WTC11 (cell line): ENCODE results near the gene PVALEF. TPM values are rescaled to one million over a fixed set of nuclear protein-coding genes. Genes with fewer than 3 reads are reported as not detected.
A peak's percentile ranks its signal among the peaks of the same experiment; 100 is the strongest.

ENCODE experiments used
- ATAC-seq: fragments of 200-7000 bp; cut with Tn5 transposase; 2 replicates; pipeline ENCODE4 v1.10.0; 2021; ENCODE audit warnings: mild to moderate bottlenecking, moderate library complexity
- CTCF ChIA-PET: fragments of 300-600 bp; sonication (Branson Sonifier 250); formaldehyde crosslinking; loops from one replicate; lab custom pipeline; 2021; ENCODE audit warnings: antibody characterized with exemption; lab: Charles Lee
- POLR2A ChIA-PET: fragments of 350-600 bp; sonication (Branson Sonifier 250); formaldehyde crosslinking; loops from one replicate; lab custom pipeline; 2021; ENCODE audit warnings: antibody characterized with exemption; lab: Charles Lee
- DNase-seq: peaks from one replicate; pipeline ENCODE4 v3.0.0; 2021; ENCODE audit warnings: low spot score
- H3K27ac Mint-ChIP-seq: 2 replicates; pipeline ENCODE4 v1.8.0; 2021; ENCODE audit warnings: mixed read lengths
- H3K27me3 Mint-ChIP-seq: 2 replicates; pipeline ENCODE4 v1.8.0; 2021; ENCODE audit warnings: low read depth, mild to moderate bottlenecking, moderate library complexity, mixed read lengths
- H3K36me3 Mint-ChIP-seq: 2 replicates; pipeline ENCODE4 v1.8.0; 2021; ENCODE audit warnings: mixed read lengths
- H3K4me1 Mint-ChIP-seq: 2 replicates; pipeline ENCODE4 v1.8.0; 2022; ENCODE audit warnings: mixed read lengths
- H3K4me3 Mint-ChIP-seq: 2 replicates; pipeline ENCODE4 v1.8.0; 2021; ENCODE audit warnings: mild to moderate bottlenecking, moderate library complexity, mixed read lengths
- H3K9me3 Mint-ChIP-seq: 2 replicates; pipeline ENCODE4 v1.8.0; 2021; ENCODE audit warnings: mixed read lengths
- ATF3 ChIP-seq: sonication (generic); formaldehyde crosslinking; conservative IDR thresholded peaks from 2 replicates; pipeline ENCODE4 v1.8.1; 2022; ENCODE audit warnings: mild to moderate bottlenecking, missing genetic modification reagents
- ATF6 ChIP-seq: sonication (generic); formaldehyde crosslinking; IDR thresholded peaks from 2 replicates; pipeline ENCODE4 v1.8.1; 2023; ENCODE audit warnings: mild to moderate bottlenecking, missing genetic modification reagents
- CBFB ChIP-seq: sonication (generic); formaldehyde crosslinking; IDR thresholded peaks from 2 replicates; pipeline ENCODE4 v1.8.1; 2022; ENCODE audit warnings: mild to moderate bottlenecking, low read depth, missing genetic modification reagents
- E2F4 ChIP-seq: sonication (generic); formaldehyde crosslinking; IDR thresholded peaks from 2 replicates; pipeline ENCODE4 v1.8.1; 2022; ENCODE audit warnings: low read depth, mild to moderate bottlenecking, moderate library complexity, missing genetic modification reagents, borderline replicate concordance
- EMX1 ChIP-seq: fragments of 250-450 bp; sonication (Bioruptor Pico); IDR thresholded peaks from 2 replicates; pipeline ENCODE4 v1.8.0; 2021; ENCODE audit warnings: mild to moderate bottlenecking
- ERG ChIP-seq: fragments of 250-450 bp; sonication (Bioruptor Pico); IDR thresholded peaks from 2 replicates; pipeline ENCODE4 v1.8.0; 2021; ENCODE audit warnings: mild to moderate bottlenecking
- ESRRA ChIP-seq: sonication (generic); formaldehyde crosslinking; IDR thresholded peaks from 2 replicates; pipeline ENCODE4 v1.8.1; 2022; ENCODE audit warnings: mild to moderate bottlenecking, missing genetic modification reagents, borderline replicate concordance
- ETV6 ChIP-seq: sonication (generic); formaldehyde crosslinking; IDR thresholded peaks from 2 replicates; pipeline ENCODE4 v1.8.1; 2022; ENCODE audit warnings: mild to moderate bottlenecking, missing genetic modification reagents
- JUN ChIP-seq: sonication (generic); formaldehyde crosslinking; IDR thresholded peaks from 2 replicates; pipeline ENCODE4 v1.8.0; 2023; ENCODE audit warnings: mild to moderate bottlenecking, missing genetic modification reagents
- PRRX2 ChIP-seq: fragments of 250-450 bp; sonication (Bioruptor Pico); IDR thresholded peaks from 2 replicates; pipeline ENCODE4 v1.8.0; 2021; ENCODE audit warnings: mild to moderate bottlenecking
- RORB ChIP-seq: fragments of 250-450 bp; sonication (Bioruptor Pico); IDR thresholded peaks from 2 replicates; pipeline ENCODE4 v1.9.0; 2021; ENCODE audit warnings: mild to moderate bottlenecking
- SMAD4 ChIP-seq: sonication (generic); formaldehyde crosslinking; IDR thresholded peaks from 2 replicates; pipeline ENCODE4 v1.8.0; 2022; ENCODE audit warnings: mild to moderate bottlenecking, missing genetic modification reagents
- SP1 ChIP-seq: sonication (generic); formaldehyde crosslinking; conservative IDR thresholded peaks from 2 replicates; pipeline ENCODE4 v1.8.1; 2022; ENCODE audit warnings: missing genetic modification reagents
- ZNF219 ChIP-seq: sonication (generic); formaldehyde crosslinking; IDR thresholded peaks from 2 replicates; pipeline ENCODE4 v1.8.0; 2023; ENCODE audit warnings: missing genetic modification reagents, mild to moderate bottlenecking, borderline replicate concordance
- ZNF232 ChIP-seq: sonication (generic); formaldehyde crosslinking; IDR thresholded peaks from 2 replicates; pipeline ENCODE4 v1.8.0; 2022; ENCODE audit warnings: mild to moderate bottlenecking, missing genetic modification reagents
- ZSCAN18 ChIP-seq: fragments of 250-450 bp; sonication (Bioruptor Pico); IDR thresholded peaks from 2 replicates; pipeline ENCODE4 v2.1.2; 2022; ENCODE audit warnings: mild to moderate bottlenecking, moderate library complexity
- total RNA-seq: library from RNA; stranded (reverse); gene quantifications from 3 replicates; pipeline ENCODE4 v1.2.3, GENCODE V29; 2021
- TF ChIP-seq, protein P1 (sequence below): sonication (generic); formaldehyde crosslinking; IDR thresholded peaks from 2 replicates; pipeline ENCODE4 v1.8.0; 2023; ENCODE audit warnings: missing genetic modification reagents, mild to moderate bottlenecking, borderline replicate concordance
- TF ChIP-seq, protein P2 (sequence below): sonication (generic); formaldehyde crosslinking; IDR thresholded peaks from 2 replicates; pipeline ENCODE4 v1.8.1; 2023; ENCODE audit warnings: mild to moderate bottlenecking, moderate library complexity, missing genetic modification reagents
- TF ChIP-seq, protein P3 (sequence below): fragments of 250-450 bp; sonication (Bioruptor Pico); IDR thresholded peaks from 2 replicates; pipeline ENCODE4 v1.9.0; 2021; ENCODE audit warnings: mild to moderate bottlenecking

The PVALEF gene
- total RNA-seq, 1 experiment from 2014 or later: not detected

DNA sequence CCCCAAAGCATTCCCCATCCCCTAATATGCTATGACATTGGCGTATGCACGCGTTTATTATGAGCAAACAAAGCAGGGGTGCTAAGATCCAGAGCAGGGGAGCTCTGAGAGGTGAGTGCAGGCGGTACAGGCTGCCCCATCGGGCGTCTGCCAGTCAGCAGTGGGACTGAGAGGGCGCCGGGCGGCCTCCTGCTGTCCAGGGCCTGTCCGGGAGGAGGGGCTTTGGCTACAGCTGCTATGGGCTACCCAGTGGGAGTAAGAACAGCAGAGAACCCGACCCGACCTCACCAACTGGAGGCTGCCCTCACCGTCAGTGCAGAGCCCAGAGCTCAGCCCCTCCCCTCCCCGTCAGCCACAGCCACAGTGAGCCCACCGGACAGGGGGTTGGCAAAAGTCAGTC is 19.2 kb downstream of the PVALEF start:
- Mint-ChIP-seq H3K4me1 (no peaks in the 10 kb centered on the region), H3K27me3 (no peaks in the 10 kb centered on the region), H3K27ac (no peak overlapping the region), H3K9me3 (no peaks in the 10 kb centered on the region), H3K36me3 (no peaks in the 10 kb centered on the region)
- ChIA-PET CTCF (interaction anchor here (0.6 to 1.6 kb wide), 5 partner anchors 16 to 161 kb away, joined by 3 to 7 read pairs (median 4); no protein-coding TSS in a partner anchor), POLR2A (no interaction called here)
- DNase-seq (peak; percentile 45), ATAC-seq (peak; percentile 61)
- no peak for TF ChIP-seq JUN
- no peak for TF ChIP-seq RORB
- TF ChIP-seq ESRRA (CRISPR knock-in tag): no peak
- TF ChIP-seq ERG: no peak
- TF ChIP-seq ETV6 (CRISPR knock-in tag): no peak
- no peak for TF ChIP-seq ZNF219 (CRISPR knock-in tag)
- TF ChIP-seq E2F4: no peak
- no peak for TF ChIP-seq SMAD4 (CRISPR knock-in tag)
- no peak for TF ChIP-seq ATF6 (CRISPR knock-in tag)
- TF ChIP-seq, protein P1, sequence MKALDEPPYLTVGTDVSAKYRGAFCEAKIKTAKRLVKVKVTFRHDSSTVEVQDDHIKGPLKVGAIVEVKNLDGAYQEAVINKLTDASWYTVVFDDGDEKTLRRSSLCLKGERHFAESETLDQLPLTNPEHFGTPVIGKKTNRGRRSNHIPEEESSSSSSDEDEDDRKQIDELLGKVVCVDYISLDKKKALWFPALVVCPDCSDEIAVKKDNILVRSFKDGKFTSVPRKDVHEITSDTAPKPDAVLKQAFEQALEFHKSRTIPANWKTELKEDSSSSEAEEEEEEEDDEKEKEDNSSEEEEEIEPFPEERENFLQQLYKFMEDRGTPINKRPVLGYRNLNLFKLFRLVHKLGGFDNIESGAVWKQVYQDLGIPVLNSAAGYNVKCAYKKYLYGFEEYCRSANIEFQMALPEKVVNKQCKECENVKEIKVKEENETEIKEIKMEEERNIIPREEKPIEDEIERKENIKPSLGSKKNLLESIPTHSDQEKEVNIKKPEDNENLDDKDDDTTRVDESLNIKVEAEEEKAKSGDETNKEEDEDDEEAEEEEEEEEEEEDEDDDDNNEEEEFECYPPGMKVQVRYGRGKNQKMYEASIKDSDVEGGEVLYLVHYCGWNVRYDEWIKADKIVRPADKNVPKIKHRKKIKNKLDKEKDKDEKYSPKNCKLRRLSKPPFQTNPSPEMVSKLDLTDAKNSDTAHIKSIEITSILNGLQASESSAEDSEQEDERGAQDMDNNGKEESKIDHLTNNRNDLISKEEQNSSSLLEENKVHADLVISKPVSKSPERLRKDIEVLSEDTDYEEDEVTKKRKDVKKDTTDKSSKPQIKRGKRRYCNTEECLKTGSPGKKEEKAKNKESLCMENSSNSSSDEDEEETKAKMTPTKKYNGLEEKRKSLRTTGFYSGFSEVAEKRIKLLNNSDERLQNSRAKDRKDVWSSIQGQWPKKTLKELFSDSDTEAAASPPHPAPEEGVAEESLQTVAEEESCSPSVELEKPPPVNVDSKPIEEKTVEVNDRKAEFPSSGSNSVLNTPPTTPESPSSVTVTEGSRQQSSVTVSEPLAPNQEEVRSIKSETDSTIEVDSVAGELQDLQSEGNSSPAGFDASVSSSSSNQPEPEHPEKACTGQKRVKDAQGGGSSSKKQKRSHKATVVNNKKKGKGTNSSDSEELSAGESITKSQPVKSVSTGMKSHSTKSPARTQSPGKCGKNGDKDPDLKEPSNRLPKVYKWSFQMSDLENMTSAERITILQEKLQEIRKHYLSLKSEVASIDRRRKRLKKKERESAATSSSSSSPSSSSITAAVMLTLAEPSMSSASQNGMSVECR (CRISPR knock-in tag): no peak
- TF ChIP-seq CBFB (CRISPR knock-in tag): no peak
- TF ChIP-seq, protein P2, sequence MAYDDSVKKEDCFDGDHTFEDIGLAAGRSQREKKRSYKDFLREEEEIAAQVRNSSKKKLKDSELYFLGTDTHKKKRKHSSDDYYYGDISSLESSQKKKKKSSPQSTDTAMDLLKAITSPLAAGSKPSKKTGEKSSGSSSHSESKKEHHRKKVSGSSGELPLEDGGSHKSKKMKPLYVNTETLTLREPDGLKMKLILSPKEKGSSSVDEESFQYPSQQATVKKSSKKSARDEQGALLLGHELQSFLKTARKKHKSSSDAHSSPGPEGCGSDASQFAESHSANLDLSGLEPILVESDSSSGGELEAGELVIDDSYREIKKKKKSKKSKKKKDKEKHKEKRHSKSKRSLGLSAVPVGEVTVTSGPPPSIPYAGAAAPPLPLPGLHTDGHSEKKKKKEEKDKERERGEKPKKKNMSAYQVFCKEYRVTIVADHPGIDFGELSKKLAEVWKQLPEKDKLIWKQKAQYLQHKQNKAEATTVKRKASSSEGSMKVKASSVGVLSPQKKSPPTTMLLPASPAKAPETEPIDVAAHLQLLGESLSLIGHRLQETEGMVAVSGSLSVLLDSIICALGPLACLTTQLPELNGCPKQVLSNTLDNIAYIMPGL: no peak
- no peak for TF ChIP-seq SP1 (CRISPR knock-in tag)
- TF ChIP-seq ZSCAN18 (CRISPR knock-in tag): no peak
- no peak for TF ChIP-seq PRRX2 (CRISPR knock-in tag)
- no peak for TF ChIP-seq ATF3
- TF ChIP-seq, protein P3, sequence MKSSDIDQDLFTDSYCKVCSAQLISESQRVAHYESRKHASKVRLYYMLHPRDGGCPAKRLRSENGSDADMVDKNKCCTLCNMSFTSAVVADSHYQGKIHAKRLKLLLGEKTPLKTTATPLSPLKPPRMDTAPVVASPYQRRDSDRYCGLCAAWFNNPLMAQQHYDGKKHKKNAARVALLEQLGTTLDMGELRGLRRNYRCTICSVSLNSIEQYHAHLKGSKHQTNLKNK (CRISPR knock-in tag): no peak
- no peak for TF ChIP-seq EMX1 (CRISPR knock-in tag)
- no peak for TF ChIP-seq ZNF232 (CRISPR knock-in tag)
- TF ChIP-seq, all 79 proteins: peak for 0
- H3K4me3 Mint-ChIP-seq: no peak overlapping the region
